Mucosa of rectum (tissue), 2 donors: ENCODE results near the gene ZNF70.

Source experiments
- H3K27ac ChIP-seq, 2 donors: one replicate each; pipeline ENCODE4 v1.7.0; 2013; ENCODE audit warnings: inconsistent platforms in 2 of 2, low read depth in 2 of 2, low read length in 2 of 2
- H3K27me3 ChIP-seq, 2 donors: one replicate each; pipeline ENCODE4 v1.7.0; 2013; ENCODE audit warnings: low read length in 2 of 2; ENCODE audit not compliant: control insufficient read depth in 2 of 2, insufficient read depth in 2 of 2
- H3K36me3 ChIP-seq, 2 donors: one replicate each; pipeline ENCODE4 v1.7.0; 2013; ENCODE audit warnings: low read length in 2 of 2; ENCODE audit not compliant: control insufficient read depth in 2 of 2, insufficient read depth in 2 of 2
- H3K4me1 ChIP-seq, 2 donors: one replicate each; pipeline ENCODE4 v1.7.0; 2013; ENCODE audit warnings: low read length in 2 of 2, mild to moderate bottlenecking in 1 of 2; ENCODE audit not compliant: control insufficient read depth in 2 of 2, insufficient read depth in 2 of 2
- H3K4me3 ChIP-seq, 2 donors: one replicate each; pipeline ENCODE4 v1.7.0; 2013; ENCODE audit warnings: low read length in 2 of 2
- H3K9ac ChIP-seq, 2 donors: one replicate each; pipeline ENCODE4 v1.7.0; 2013; ENCODE audit warnings: low read length in 2 of 2, low read depth in 1 of 2, mild to moderate bottlenecking in 1 of 2
- H3K9me3 ChIP-seq, 2 donors: one replicate each; pipeline ENCODE4 v1.7.0; 2013; ENCODE audit warnings: low read length in 2 of 2; ENCODE audit not compliant: control insufficient read depth in 2 of 2
- donor health status: healthy.
- donor health status: Normal muscosa, but diverticular disease.

The ZNF70 gene

GRCh38 chr22:23772315-23772648 lies 21.4 kb upstream of the ZNF70 start:
- Histone ChIP-seq H3K27me3 (peaks cover 0 to 6% of the 10 kb centered on the region in 2 donors), H3K4me3 (peak overlapping the region; percentile 62 to 65), H3K4me1 (peaks cover 21 to 24% of the 10 kb centered on the region in 2 donors), H3K36me3 (no peaks in the 10 kb centered on the region), H3K9ac (peak overlapping the region; percentile 63 to 70), H3K27ac (peak overlapping the region in 1 of 2 donors; percentile 23), H3K9me3 (no peaks in the 10 kb centered on the region)

GRCh38 chr22:23769321-23769965 lies 18.5 kb upstream of the ZNF70 start:
- Histone ChIP-seq H3K36me3 (peaks cover 9 to 15% of the 10 kb centered on the region in 2 donors), H3K27ac (no peak overlapping the region), H3K27me3 (peaks cover 0 to 6% of the 10 kb centered on the region in 2 donors), H3K9me3 (no peaks in the 10 kb centered on the region), H3K4me3 (no peak overlapping the region), H3K9ac (no peak overlapping the region), H3K4me1 (peaks cover 23 to 27% of the 10 kb centered on the region in 2 donors)

GRCh38 chr22:23767673-23768548 lies 17.0 kb upstream of the ZNF70 start, which contains the start of gene CHCHD10:
CHCHD10 (minus strand) TSS chr22:23767972; CDS start chr22:23767874, 98 bp downstream.
- H3K9me3 ChIP-seq: no peaks in the 10 kb centered on the region
- H3K27ac ChIP-seq: peak within 1 kb of the TSS; percentile 87 to 88
- H3K9ac ChIP-seq: peak within 1 kb of the TSS; percentile 91 to 95
- H3K4me1 ChIP-seq: peaks cover 18 to 19% of the 10 kb centered on the region in 2 donors
- no peaks in the 10 kb centered on the region for H3K27me3 ChIP-seq
- H3K36me3 ChIP-seq: peaks cover 9 to 22% of the 10 kb centered on the region in 2 donors
- peak within 1 kb of the TSS; percentile 89 to 97 for H3K4me3 ChIP-seq

GRCh38 chr22:23767303-23767672 lies 16.4 kb upstream of the ZNF70 start:
- peak overlapping the region; percentile 89 to 97 for H3K4me3 ChIP-seq
- H3K4me1 ChIP-seq: peaks cover 15 to 16% of the 10 kb centered on the region in 2 donors
- H3K36me3 ChIP-seq: peaks cover 9 to 22% of the 10 kb centered on the region in 2 donors
- H3K9me3 ChIP-seq: no peaks in the 10 kb centered on the region
- peak overlapping the region; percentile 87 to 88 for H3K27ac ChIP-seq
- H3K9ac ChIP-seq: peak overlapping the region; percentile 91 to 95
- H3K27me3 ChIP-seq: no peaks in the 10 kb centered on the region

- Histone ChIP-seq H3K27ac (no peak overlapping the region), H3K36me3 (peaks cover 9 to 22% of the 10 kb centered on the region in 2 donors), H3K27me3 (no peaks in the 10 kb centered on the region), H3K4me1 (peaks cover 10 to 11% of the 10 kb centered on the region in 2 donors), H3K4me3 (no peak overlapping the region), H3K9me3 (no peaks in the 10 kb centered on the region), H3K9ac (no peak overlapping the region)
Measured at GRCh38 chr22:23764899-23765881, 14.3 kb upstream of the ZNF70 start.

GRCh38 chr22:23763954-23764353 lies 13.0 kb upstream of the ZNF70 start:
- no peak overlapping the region for H3K4me3 ChIP-seq
- H3K9me3 ChIP-seq: no peaks in the 10 kb centered on the region
- peaks cover 9 to 22% of the 10 kb centered on the region in 2 donors for H3K36me3 ChIP-seq
- no peak overlapping the region for H3K9ac ChIP-seq
- no peaks in the 10 kb centered on the region for H3K27me3 ChIP-seq
- peaks cover 8 to 10% of the 10 kb centered on the region in 2 donors for H3K4me1 ChIP-seq
- H3K27ac ChIP-seq: no peak overlapping the region

- peaks cover 9 to 22% of the 10 kb centered on the region in 2 donors for H3K36me3 ChIP-seq
- H3K4me3 ChIP-seq: no peak overlapping the region
- no peaks in the 10 kb centered on the region for H3K9me3 ChIP-seq
- H3K27ac ChIP-seq: no peak overlapping the region
- H3K4me1 ChIP-seq: peaks cover 7 to 10% of the 10 kb centered on the region in 2 donors
- no peaks in the 10 kb centered on the region for H3K27me3 ChIP-seq
- H3K9ac ChIP-seq: no peak overlapping the region
Measured at GRCh38 chr22:23763579-23763945, 12.7 kb upstream of the ZNF70 start.

- peaks cover 9 to 22% of the 10 kb centered on the region in 2 donors for H3K36me3 ChIP-seq
- no peaks in the 10 kb centered on the region for H3K9me3 ChIP-seq
- H3K27ac ChIP-seq: no peak within 1 kb of the TSS
- no peaks in the 10 kb centered on the region for H3K27me3 ChIP-seq
- H3K4me1 ChIP-seq: peaks cover 7 to 8% of the 10 kb centered on the region in 2 donors
- H3K9ac ChIP-seq: no peak within 1 kb of the TSS
- H3K4me3 ChIP-seq: peak within 1 kb of the TSS in 1 of 2 donors; percentile 7
Measured at GRCh38 chr22:23762842-23763578, 12.1 kb upstream of the ZNF70 start, which contains the start of gene C22orf15. C22orf15 (plus strand) TSS chr22:23762990; CDS start chr22:23763307, 317 bp downstream.

- Histone ChIP-seq H3K4me3 (no peak overlapping the region), H3K4me1 (peaks cover 0 to 2% of the 10 kb centered on the region in 2 donors), H3K27ac (no peak overlapping the region), H3K9me3 (no peaks in the 10 kb centered on the region), H3K36me3 (peaks cover 5 to 13% of the 10 kb centered on the region in 2 donors), H3K9ac (no peak overlapping the region), H3K27me3 (no peaks in the 10 kb centered on the region)
Measured at GRCh38 chr22:23760056-23760455, 9.1 kb upstream of the ZNF70 start.
